Testis (tissue), 3 donors: ENCODE measurements around the gene CNIH3. TPM values are rescaled to one million over a fixed set of nuclear protein-coding genes. Genes with fewer than 3 reads are reported as not detected.
"Not testable (repeated sequence)": the region's sequence is repeated elsewhere in the genome, so short reads cannot be mapped to it uniquely, and the experiment has no call there.

Experiments
- DNase-seq: peaks from one replicate; pipeline ENCODE4 v3.0.0-alpha.2; 2019
- H3K27ac ChIP-seq, 2 donors: fragments of 200-600 bp; sonication (generic); one replicate each; pipeline ENCODE4 v1.5.1; 2019
- H3K27me3 ChIP-seq: fragments of 200-600 bp; sonication (generic); one replicate; pipeline ENCODE4 v1.5.1; 2019
- H3K36me3 ChIP-seq: fragments of 200-600 bp; sonication (generic); one replicate; pipeline ENCODE4 v1.5.1; 2017; ENCODE audit warnings: low read depth; ENCODE audit errors: missing control alignments
- H3K4me1 ChIP-seq: fragments of 200-600 bp; sonication (generic); one replicate; pipeline ENCODE4 v1.5.1; 2019
- H3K4me3 ChIP-seq, 2 donors: fragments of 200-600 bp; sonication (generic); one replicate each; pipeline ENCODE4 v1.5.1; 2017 to 2019
- H3K9me3 ChIP-seq: fragments of 200-600 bp; sonication (generic); one replicate; pipeline ENCODE4 v1.5.1; 2017
- POLR2A ChIP-seq: fragments of 450-650 bp; IDR thresholded peaks from one replicate; pipeline ENCODE4 v1.6.1; 2017; ENCODE audit warnings: antibody characterized with exemption, mild to moderate bottlenecking, moderate library complexity
- WGBS, 2 donors: methylation state at CpG; one replicate each; pipeline ENCODE4 v1.1.5; 2018; 5-methylcytosine and 5-hydroxymethylcytosine counted together
- intact Hi-C: fragments of 100-400 bp; cut with DNase I; formaldehyde crosslinking; loops from one replicate; pipeline ENCODE4 v1.15.1; 2023; ENCODE audit warnings: low total_unique reads
- polyA plus RNA-seq: library from polyadenylated mRNA; stranded (reverse); fragments of 350-450 nt; fragmentation: Illumina TruSeq; extraction: RNeasy Lipid Tissue Mini Kit (QIAGEN cat#74804); gene quantifications from one replicate; pipeline ENCODE4 v1.2.3, GENCODE V29; 2014; ENCODE audit warnings: low read depth, low replicate concordance; ENCODE audit not compliant: insufficient read depth
- total RNA-seq, 2 donors: library from RNA; depleted of rRNA; stranded (reverse); fragments of >200 nt; gene quantifications; one replicate each; pipeline ENCODE4 v1.2.3, GENCODE V29; 2016
- TF ChIP-seq, protein P1 (sequence below), 3 experiments: fragments of 450-650 bp in 2 of 3; fragments of 200-600 bp in 1 of 3; sonication (generic) in 1 of 3; IDR thresholded peaks; one replicate each; pipeline ENCODE4 v1.5.1; 2016 to 2019; ENCODE audit warnings: antibody characterized with exemption in 3 of 3, mild to moderate bottlenecking in 2 of 3, moderate library complexity in 1 of 3

Gene CNIH3
- total and polyA plus RNA-seq, 3 donors from 2014 or later = 8.5 to 9.8 (median 8.5) TPM

DNA sequence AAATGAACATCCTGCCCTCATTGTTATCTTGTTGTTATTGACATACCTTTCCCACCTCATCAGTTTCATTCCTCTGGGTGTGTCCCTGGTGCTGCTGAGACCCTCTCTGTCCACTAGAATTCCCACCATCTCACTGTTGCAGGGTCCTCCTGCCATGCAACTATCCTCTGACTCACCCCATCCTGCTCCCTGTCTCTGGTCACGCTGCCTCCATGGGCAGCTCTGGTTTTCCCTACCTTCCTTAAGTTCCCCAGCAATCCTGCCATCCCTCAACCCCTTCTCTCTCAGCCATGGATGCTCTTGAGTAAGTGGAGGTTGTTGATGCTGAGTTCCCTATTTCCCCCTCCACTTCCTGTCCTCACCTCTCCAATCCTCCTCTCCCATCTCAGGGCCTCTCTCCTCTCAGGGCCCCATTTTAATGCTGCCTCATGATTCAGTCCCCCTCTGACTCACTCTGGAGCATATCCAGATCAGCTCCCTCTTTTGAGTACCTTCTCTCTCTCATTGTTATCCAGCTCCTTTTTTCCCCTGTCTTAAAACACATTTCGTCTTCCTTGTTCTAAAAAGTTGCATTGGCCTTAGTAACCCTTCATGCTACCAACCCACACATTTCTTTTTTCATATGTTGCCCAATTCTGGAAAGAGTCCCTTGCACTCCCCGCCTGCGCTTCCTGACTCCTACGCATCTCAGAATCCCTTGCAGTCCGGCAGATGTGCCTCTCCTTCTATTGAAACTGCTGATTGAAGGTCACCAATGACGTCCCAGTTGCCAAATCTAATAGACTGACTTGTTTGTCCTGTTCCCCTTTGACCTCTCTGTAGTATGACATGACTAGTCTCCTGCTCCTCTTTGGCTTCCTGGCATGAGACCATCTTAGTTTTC lies 92.0 kb downstream of the CNIH3 start:
- Histone ChIP-seq H3K4me3 (no peak overlapping the region), H3K27ac (no peak overlapping the region), H3K9me3 (no peaks in the 10 kb centered on the region), H3K4me1 (no peaks in the 10 kb centered on the region), H3K27me3 (no peaks in the 10 kb centered on the region), H3K36me3 (no peaks in the 10 kb centered on the region)
- 56 to 65% methylated on average over 7 of the region's 7 CpGs for WGBS, 2 donors
- intact Hi-C loops = no loop called here
- peak; percentile 16 for DNase-seq
- TF ChIP-seq, protein P1, sequence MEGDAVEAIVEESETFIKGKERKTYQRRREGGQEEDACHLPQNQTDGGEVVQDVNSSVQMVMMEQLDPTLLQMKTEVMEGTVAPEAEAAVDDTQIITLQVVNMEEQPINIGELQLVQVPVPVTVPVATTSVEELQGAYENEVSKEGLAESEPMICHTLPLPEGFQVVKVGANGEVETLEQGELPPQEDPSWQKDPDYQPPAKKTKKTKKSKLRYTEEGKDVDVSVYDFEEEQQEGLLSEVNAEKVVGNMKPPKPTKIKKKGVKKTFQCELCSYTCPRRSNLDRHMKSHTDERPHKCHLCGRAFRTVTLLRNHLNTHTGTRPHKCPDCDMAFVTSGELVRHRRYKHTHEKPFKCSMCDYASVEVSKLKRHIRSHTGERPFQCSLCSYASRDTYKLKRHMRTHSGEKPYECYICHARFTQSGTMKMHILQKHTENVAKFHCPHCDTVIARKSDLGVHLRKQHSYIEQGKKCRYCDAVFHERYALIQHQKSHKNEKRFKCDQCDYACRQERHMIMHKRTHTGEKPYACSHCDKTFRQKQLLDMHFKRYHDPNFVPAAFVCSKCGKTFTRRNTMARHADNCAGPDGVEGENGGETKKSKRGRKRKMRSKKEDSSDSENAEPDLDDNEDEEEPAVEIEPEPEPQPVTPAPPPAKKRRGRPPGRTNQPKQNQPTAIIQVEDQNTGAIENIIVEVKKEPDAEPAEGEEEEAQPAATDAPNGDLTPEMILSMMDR (IDR thresholded peaks at IDR 0.05) = no peak
- no peak for TF ChIP-seq POLR2A

DNA sequence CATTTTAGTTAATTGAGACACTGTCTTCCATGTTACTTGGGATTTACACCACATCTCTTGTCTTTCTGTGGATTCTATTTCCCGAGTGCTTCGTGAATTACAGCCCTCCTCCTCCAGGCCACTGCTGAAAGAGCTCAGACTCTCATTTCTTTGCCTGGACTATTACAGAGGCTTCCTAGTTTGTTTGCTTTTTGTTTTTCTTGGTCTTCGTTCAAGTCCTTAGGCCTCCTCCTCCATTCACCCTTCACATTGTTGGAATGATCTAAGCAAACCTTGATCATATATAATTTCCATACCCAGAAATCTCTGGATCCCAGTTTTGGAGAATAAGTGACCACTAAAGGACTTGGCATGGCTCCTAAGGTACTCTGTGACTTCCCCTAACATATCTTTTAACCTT lies 94.1 kb downstream of the CNIH3 start:
- intact Hi-C loops = no loop called here
- WGBS, 2 donors = 57 to 62% methylated on average over 3 of the region's 3 CpGs
- DNase-seq = no peak
- TF ChIP-seq POLR2A = no peak
- TF ChIP-seq, protein P1 (IDR thresholded peaks at IDR 0.05) = no peak
- no peak overlapping the region for H3K27ac ChIP-seq
- no peaks in the 10 kb centered on the region for H3K4me1 ChIP-seq
- H3K36me3 ChIP-seq = no peaks in the 10 kb centered on the region
- H3K9me3 ChIP-seq = no peaks in the 10 kb centered on the region
- no peaks in the 10 kb centered on the region for H3K27me3 ChIP-seq
- no peak overlapping the region for H3K4me3 ChIP-seq

DNA sequence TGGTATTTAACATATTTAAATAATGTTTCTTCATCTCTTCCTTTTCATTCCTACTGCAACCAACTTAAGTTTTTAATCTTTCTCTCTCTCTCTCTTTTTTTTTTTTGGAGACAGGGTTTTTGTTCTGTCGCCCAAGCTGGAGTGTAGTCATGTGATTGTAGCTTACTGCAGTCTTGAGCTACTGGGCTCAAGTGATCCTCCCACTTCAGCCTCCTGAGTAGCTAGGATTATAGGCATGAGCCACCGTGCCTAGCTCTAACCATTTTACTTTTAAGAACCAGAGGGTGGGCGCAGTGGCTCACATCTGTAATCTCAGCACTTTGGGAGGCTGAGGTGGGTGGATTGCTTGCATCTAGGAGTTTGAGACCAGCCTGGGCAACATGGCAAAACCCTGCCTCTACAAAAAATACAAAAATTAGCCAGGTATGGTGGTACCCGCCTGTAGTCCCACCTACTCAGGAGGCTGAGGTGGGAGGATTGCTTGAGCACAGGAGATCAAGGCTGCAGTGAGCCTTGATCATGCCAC lies 95.2 kb downstream of the CNIH3 start:
- H3K27me3 ChIP-seq, intact Hi-C loops: not testable (repeated sequence)

DNA sequence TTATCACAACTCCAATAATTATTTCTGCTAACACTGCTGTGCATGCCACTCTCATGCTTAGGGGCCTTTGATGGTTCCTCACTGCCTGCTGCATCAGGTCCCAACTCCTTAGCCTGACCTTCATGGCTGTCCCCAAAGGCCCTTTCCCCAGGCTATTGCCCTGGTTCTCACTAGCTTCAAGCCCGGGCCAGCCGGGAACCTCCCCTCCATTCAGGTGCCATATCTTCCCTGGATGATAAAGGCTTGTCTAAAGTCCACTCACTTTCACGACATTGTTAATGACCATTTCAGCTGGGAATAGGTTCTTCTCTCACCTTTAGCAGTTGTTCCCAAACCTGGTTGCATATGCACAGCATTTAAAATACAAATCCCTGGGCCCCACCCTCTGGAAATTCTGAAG lies 95.8 kb downstream of the CNIH3 start:
- no peaks in the 10 kb centered on the region for H3K36me3 ChIP-seq
- no peaks in the 10 kb centered on the region for H3K27me3 ChIP-seq
- 61 to 79% methylated on average over 3 of the region's 3 CpGs for WGBS, 2 donors
- intact Hi-C loops = no loop called here
- H3K4me1 ChIP-seq = no peaks in the 10 kb centered on the region
- no peak overlapping the region for H3K27ac ChIP-seq
- H3K9me3 ChIP-seq = no peaks in the 10 kb centered on the region
- TF ChIP-seq POLR2A = no peak
- TF ChIP-seq, protein P1 (IDR thresholded peaks at IDR 0.05) = no peak
- H3K4me3 ChIP-seq = no peak overlapping the region
- no peak for DNase-seq

More for the DNA sequence above, 95.2 kb downstream of the CNIH3 start:
- H3K4me3 ChIP-seq, H3K27ac ChIP-seq, H3K36me3 ChIP-seq, H3K4me1 ChIP-seq, DNase-seq, H3K9me3 ChIP-seq: not testable (repeated sequence)
- 76 to 88% methylated on average over 4 of the region's 4 CpGs for WGBS, 2 donors

DNA sequence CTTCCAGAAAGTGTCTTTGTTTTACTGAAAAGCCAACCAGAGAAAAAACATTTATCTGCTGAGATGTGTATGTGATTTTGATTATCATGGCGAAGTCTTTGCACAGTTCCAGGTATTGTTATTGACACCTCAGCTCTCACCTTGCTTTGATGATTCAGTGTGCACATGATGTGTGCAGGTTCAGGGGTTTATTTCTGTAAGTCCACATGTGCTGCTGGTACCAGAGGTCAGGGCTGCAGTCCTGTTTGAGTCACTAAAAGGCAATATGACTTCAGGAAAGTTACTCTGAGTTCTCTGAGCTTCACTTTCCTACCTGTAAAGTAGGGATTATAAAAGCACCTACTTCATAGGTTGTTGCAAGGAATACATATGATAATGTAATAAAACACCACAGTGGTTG lies 97.1 kb downstream of the CNIH3 start:
- H3K36me3 ChIP-seq = no peaks in the 10 kb centered on the region

More for the DNA sequence above, 97.1 kb downstream of the CNIH3 start:
- DNase-seq = no peak
- Histone ChIP-seq H3K9me3 (no peaks in the 10 kb centered on the region), H3K27me3 (no peaks in the 10 kb centered on the region), H3K4me1 (no peaks in the 10 kb centered on the region), H3K27ac (no peak overlapping the region), H3K4me3 (no peak overlapping the region)
- TF ChIP-seq, protein P1 (IDR thresholded peaks at IDR 0.05) = no peak
- no peak for TF ChIP-seq POLR2A
- WGBS, 2 donors = 89 to 97% methylated on average over 1 of the region's 1 CpG
- intact Hi-C loops = no loop called here
